Lower leg skin (tissue), 3 donors: ENCODE measurements around the gene TMEM38A.

ENCODE experiments used
- POLR2A ChIP-seq, 2 donors: fragments of 450-650 bp; IDR thresholded peaks; one replicate each; pipeline ENCODE4 v1.6.1; 2016 to 2017; ENCODE audit warnings: antibody characterized with exemption in 2 of 2, mild to moderate bottlenecking in 1 of 2, moderate library complexity in 1 of 2
- TF ChIP-seq, protein P1 (sequence below), 3 donors: fragments of 450-650 bp; IDR thresholded peaks; one replicate each; pipeline ENCODE4 v1.5.1; 2016; ENCODE audit warnings: antibody characterized with exemption in 3 of 3, mild to moderate bottlenecking in 3 of 3, moderate library complexity in 2 of 3

DNA sequence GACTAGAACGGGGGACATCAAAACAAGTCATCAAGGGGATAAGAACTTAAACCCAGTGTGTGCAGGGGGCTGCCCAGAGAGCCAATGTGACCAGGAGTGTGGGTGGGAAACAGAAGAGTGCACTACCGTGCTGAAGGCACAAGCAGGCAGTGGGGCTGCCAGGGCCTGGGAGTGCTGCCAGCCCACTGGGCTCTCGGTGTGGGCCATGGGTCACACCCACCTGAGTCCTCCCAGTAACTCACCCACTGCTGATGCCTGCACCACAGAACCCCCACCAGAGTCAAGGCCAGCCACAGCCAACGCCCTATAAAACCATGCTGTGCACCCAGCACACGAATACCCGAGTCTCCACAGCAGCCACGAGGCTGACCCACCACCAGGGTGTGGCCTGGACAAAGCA lies 41.5 kb upstream of the TMEM38A start:
- TF ChIP-seq, protein P1, sequence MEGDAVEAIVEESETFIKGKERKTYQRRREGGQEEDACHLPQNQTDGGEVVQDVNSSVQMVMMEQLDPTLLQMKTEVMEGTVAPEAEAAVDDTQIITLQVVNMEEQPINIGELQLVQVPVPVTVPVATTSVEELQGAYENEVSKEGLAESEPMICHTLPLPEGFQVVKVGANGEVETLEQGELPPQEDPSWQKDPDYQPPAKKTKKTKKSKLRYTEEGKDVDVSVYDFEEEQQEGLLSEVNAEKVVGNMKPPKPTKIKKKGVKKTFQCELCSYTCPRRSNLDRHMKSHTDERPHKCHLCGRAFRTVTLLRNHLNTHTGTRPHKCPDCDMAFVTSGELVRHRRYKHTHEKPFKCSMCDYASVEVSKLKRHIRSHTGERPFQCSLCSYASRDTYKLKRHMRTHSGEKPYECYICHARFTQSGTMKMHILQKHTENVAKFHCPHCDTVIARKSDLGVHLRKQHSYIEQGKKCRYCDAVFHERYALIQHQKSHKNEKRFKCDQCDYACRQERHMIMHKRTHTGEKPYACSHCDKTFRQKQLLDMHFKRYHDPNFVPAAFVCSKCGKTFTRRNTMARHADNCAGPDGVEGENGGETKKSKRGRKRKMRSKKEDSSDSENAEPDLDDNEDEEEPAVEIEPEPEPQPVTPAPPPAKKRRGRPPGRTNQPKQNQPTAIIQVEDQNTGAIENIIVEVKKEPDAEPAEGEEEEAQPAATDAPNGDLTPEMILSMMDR (IDR thresholded peaks at IDR 0.05): no peak
- TF ChIP-seq POLR2A (IDR thresholded peaks at IDR 0.05): no peak
